CD4-positive, alpha-beta T cell treated with Interleukin-6 for 4 hours (primary cell): ENCODE measurements around the gene ZNF841.
"Not testable (repeated sequence)": the region's sequence is repeated elsewhere in the genome, so short reads cannot be mapped to it uniquely, and the experiment has no call there.

Source experiments
- DNase-seq: peaks from one replicate; pipeline ENCODE4 v3.0.0-alpha.2; 2020; ENCODE audit warnings: mixed read lengths

ZNF841 gene

GRCh38 chr19:52095172-52096014 lies at the start of gene ZNF841:
Gene ZNF841, minus strand, starts transcription at chr19:52095765. Its CDS starts 10,964 bp downstream, at chr19:52084801.
- peak; percentile 85 for DNase-seq

- DNase-seq = no peak
Observed at GRCh38 chr19:52142001-52142595, 46.5 kb upstream of the ZNF841 start.

GRCh38 chr19:52141203-52141602 lies 45.6 kb upstream of the ZNF841 start:
- DNase-seq = no peak

- DNase-seq = no peak
Observed at GRCh38 chr19:52140032-52140710, 44.6 kb upstream of the ZNF841 start.

GRCh38 chr19:52139252-52140031 lies 43.9 kb upstream of the ZNF841 start, which contains the start of gene ZNF616:
Gene ZNF616, minus strand, starts transcription at chr19:52139938. Its CDS starts 9,426 bp downstream, at chr19:52130512.
- peak; percentile 98 for DNase-seq

- no peak for DNase-seq
Observed at GRCh38 chr19:52138983-52139251, 43.4 kb upstream of the ZNF841 start.

GRCh38 chr19:52138278-52138982 lies 42.9 kb upstream of the ZNF841 start:
- peak; percentile 31 for DNase-seq

GRCh38 chr19:52120286-52120685 lies 24.7 kb upstream of the ZNF841 start:
- DNase-seq = no peak

GRCh38 chr19:52115526-52116053 lies 20.0 kb upstream of the ZNF841 start:
- DNase-seq = no peak

GRCh38 chr19:52114691-52115090 lies 19.1 kb upstream of the ZNF841 start:
- DNase-seq = no peak

GRCh38 chr19:52112624-52113023 lies 17.1 kb upstream of the ZNF841 start:
- no peak for DNase-seq

GRCh38 chr19:52110780-52111179 lies 15.2 kb upstream of the ZNF841 start:
- DNase-seq = no peak

- DNase-seq = no peak
Observed at GRCh38 chr19:52102782-52103181, 7.2 kb upstream of the ZNF841 start.

GRCh38 chr19:52101866-52102562 lies 6.4 kb upstream of the ZNF841 start:
- no peak for DNase-seq

- DNase-seq = no peak
Observed at GRCh38 chr19:52099497-52100138, 4.1 kb upstream of the ZNF841 start.

- not testable (repeated sequence) for DNase-seq
Observed at GRCh38 chr19:52096416-52096815, 851 bp upstream of the ZNF841 start.

GRCh38 chr19:52094526-52095130 lies 937 bp downstream of the ZNF841 start:
- no peak for DNase-seq

- DNase-seq = no peak
Observed at GRCh38 chr19:52086481-52086880, 9.1 kb downstream of the ZNF841 start.

- DNase-seq = no peak
Observed at GRCh38 chr19:52070496-52070895, 25.1 kb downstream of the ZNF841 start.

- DNase-seq = no peak
Observed at GRCh38 chr19:52069653-52070052, 25.9 kb downstream of the ZNF841 start.
